ENCODE results near the gene COLQ.

Gene COLQ

DNA sequence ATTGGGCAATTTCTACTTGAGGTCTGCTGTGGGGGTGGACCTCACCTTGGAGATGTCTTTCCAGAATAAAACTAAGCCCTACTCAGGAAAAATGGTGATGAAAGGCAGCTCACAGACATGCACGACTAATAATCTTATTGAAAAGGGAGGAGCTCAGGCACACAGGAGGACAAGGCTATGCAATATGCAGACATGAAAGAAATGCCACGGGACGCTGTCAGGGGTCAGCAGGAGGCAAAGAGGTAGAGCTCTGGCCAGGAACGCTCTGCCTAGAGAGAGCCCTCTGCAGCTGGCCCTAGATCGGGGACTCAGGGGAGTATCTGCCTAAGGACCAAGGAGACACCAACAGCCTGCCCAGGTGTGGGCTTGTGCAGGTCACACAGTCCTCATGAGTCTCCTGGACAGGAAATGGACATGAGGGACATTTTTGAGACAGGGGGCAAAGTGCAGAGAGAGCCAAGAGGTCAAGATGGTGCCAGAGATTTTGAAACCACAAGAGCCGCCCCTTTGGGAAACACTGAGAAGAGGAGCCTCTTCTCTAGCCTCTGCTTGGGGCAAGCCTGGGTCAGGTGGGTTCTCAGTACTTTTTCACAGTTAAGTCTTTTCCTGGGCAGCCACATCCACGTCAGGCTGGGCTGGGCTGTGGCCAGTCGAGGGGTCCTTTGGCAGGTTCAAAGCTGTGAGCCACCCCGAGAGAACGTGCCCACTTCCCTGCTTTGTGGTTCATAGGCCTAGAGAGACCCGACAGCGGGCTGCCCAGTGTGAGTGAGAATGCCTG, 70.9 kb downstream of the COLQ start:
- TF ChIP-seq CREB5 (CRISPR knock-in tag; IDR thresholded peaks at IDR 0.05; ENCODE audit: low read depth) (no peak), ZFP3 (CRISPR knock-in tag; IDR thresholded peaks at IDR 0.05) (no peak), ZNF565 (CRISPR knock-in tag; conservative IDR thresholded peaks at IDR 0.05; ENCODE audit: low read depth) (no peak), GLIS3 (CRISPR knock-in tag; IDR thresholded peaks at IDR 0.05) (no peak), ZC3H10 (CRISPR knock-in tag; IDR thresholded peaks at IDR 0.05) (no peak), CSDC2 (CRISPR knock-in tag; IDR thresholded peaks at IDR 0.05) (no peak), ZNF70 (CRISPR knock-in tag; IDR thresholded peaks at IDR 0.05) (no peak), RARB (CRISPR knock-in tag; IDR thresholded peaks at IDR 0.05) (no peak), ARNTL (CRISPR knock-in tag; IDR thresholded peaks at IDR 0.05; ENCODE audit: borderline replicate concordance, low read depth) (no peak), TOX (CRISPR knock-in tag; IDR thresholded peaks at IDR 0.05; ENCODE audit: borderline replicate concordance) (no peak)
- TF ChIP-seq, protein P1, sequence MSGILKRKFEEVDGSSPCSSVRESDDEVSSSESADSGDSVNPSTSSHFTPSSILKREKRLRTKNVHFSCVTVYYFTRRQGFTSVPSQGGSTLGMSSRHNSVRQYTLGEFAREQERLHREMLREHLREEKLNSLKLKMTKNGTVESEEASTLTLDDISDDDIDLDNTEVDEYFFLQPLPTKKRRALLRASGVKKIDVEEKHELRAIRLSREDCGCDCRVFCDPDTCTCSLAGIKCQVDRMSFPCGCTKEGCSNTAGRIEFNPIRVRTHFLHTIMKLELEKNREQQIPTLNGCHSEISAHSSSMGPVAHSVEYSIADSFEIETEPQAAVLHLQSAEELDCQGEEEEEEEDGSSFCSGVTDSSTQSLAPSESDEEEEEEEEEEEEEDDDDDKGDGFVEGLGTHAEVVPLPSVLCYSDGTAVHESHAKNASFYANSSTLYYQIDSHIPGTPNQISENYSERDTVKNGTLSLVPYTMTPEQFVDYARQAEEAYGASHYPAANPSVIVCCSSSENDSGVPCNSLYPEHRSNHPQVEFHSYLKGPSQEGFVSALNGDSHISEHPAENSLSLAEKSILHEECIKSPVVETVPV (CRISPR knock-in tag; IDR thresholded peaks at IDR 0.05) = no peak
- no peak for ATAC-seq

DNA sequence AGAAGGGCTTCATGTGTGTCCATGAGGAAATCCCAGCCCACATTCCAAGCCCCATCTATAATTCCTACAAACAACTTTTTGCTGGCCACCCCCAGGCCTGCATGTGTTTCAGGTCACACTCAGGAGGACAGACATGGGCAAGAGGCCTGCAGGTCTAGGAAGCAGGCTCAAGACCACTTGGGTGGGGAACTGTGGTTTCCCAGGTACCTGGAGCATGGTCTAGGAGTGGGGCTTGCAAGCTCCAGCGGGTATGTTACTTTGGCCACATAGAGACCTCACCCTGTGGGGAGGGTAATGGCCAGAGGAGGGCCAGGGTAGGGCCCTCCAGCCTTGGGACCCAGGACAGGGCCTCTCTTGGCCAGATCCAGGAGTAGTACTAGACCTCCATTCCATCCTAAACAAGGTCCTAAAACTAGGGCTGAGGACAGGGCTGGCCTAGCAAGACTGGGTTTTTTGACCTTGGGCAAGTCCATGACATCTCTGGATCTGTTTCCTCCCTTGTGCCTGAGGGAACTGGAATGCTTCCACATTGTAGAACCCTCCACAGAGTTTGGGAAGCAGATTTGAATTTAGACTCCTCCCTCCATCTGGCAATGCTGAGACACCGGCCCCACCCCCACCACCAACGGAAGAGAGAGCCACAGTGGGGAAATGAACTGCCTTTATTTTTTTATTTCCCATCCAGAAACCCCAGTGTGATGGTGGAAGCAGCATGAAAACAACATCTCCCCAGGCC, 71.8 kb downstream of the COLQ start:
- TF ChIP-seq TCF4 (CRISPR knock-in tag; IDR thresholded peaks at IDR 0.05; ENCODE audit: borderline replicate concordance) = no peak
- no peak for TF ChIP-seq ISL1 (CRISPR knock-in tag; IDR thresholded peaks at IDR 0.05)
- TF ChIP-seq RARB (CRISPR knock-in tag; IDR thresholded peaks at IDR 0.05) = no peak
- no peak for TF ChIP-seq GLIS3 (CRISPR knock-in tag; IDR thresholded peaks at IDR 0.05)
- no peak for TF ChIP-seq ARNTL (CRISPR knock-in tag; IDR thresholded peaks at IDR 0.05; ENCODE audit: borderline replicate concordance, low read depth)
- TF ChIP-seq, protein P1 (CRISPR knock-in tag; IDR thresholded peaks at IDR 0.05) = no peak
- TF ChIP-seq, protein P2, sequence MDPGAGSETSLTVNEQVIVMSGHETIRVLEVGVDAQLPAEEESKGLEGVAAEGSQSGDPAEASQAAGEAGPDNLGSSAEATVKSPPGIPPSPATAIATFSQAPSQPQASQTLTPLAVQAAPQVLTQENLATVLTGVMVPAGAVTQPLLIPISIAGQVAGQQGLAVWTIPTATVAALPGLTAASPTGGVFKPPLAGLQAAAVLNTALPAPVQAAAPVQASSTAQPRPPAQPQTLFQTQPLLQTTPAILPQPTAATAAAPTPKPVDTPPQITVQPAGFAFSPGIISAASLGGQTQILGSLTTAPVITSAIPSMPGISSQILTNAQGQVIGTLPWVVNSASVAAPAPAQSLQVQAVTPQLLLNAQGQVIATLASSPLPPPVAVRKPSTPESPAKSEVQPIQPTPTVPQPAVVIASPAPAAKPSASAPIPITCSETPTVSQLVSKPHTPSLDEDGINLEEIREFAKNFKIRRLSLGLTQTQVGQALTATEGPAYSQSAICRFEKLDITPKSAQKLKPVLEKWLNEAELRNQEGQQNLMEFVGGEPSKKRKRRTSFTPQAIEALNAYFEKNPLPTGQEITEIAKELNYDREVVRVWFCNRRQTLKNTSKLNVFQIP (CRISPR knock-in tag; IDR thresholded peaks at IDR 0.05; ENCODE audit: borderline replicate concordance, low read depth) = no peak
- no peak for TF ChIP-seq BACH2 (CRISPR knock-in tag; IDR thresholded peaks at IDR 0.05; ENCODE audit: borderline replicate concordance)
- no peak for ATAC-seq

DNA sequence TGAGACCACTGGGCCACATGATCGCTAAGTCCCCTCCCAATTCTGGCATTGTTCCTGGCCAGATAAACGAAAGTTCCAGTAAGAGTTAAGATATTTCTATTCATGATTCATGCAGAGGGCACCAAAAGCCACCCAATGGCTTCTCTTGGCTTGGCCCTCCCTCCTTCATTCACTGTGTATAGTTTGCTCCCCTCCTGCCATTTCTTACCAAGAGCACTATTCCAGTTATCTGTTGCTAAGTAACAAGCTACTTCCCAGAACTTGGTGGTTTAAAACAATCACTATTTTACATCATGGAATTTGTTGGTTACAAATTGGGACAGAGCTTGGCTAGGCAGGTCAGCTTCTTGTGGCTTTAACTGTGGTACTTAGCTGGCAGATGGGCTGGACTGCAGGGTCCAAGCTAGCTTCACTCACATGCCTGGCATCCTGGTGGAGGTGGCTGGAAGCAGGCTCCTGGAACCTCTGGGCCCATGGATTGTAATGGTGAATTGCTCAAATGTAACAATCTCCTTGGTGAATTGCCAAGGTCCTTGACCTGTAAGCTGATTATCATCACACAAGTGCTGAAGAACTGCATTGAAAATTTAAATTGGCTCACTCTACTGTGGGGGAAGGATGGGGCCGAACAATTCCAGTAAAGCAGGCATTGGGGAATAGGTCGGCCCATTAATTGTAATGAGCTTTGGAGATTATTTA, 77.5 kb downstream of the COLQ start:
- TF ChIP-seq ZFP3 (CRISPR knock-in tag; IDR thresholded peaks at IDR 0.05) = no peak
- TF ChIP-seq PPARA (CRISPR knock-in tag; IDR thresholded peaks at IDR 0.05; ENCODE audit: borderline replicate concordance) = no peak
- no peak for TF ChIP-seq TSHZ2 (CRISPR knock-in tag; IDR thresholded peaks at IDR 0.05)
- TF ChIP-seq TOX (CRISPR knock-in tag; IDR thresholded peaks at IDR 0.05; ENCODE audit: borderline replicate concordance) = no peak
- TF ChIP-seq ARNTL (CRISPR knock-in tag; IDR thresholded peaks at IDR 0.05; ENCODE audit: borderline replicate concordance, low read depth) = no peak
- TF ChIP-seq, protein P3, sequence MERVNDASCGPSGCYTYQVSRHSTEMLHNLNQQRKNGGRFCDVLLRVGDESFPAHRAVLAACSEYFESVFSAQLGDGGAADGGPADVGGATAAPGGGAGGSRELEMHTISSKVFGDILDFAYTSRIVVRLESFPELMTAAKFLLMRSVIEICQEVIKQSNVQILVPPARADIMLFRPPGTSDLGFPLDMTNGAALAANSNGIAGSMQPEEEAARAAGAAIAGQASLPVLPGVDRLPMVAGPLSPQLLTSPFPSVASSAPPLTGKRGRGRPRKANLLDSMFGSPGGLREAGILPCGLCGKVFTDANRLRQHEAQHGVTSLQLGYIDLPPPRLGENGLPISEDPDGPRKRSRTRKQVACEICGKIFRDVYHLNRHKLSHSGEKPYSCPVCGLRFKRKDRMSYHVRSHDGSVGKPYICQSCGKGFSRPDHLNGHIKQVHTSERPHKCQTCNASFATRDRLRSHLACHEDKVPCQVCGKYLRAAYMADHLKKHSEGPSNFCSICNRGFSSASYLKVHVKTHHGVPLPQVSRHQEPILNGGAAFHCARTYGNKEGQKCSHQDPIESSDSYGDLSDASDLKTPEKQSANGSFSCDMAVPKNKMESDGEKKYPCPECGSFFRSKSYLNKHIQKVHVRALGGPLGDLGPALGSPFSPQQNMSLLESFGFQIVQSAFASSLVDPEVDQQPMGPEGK (CRISPR knock-in tag; IDR thresholded peaks at IDR 0.05; ENCODE audit: borderline replicate concordance) = no peak
- TF ChIP-seq, protein P2 (CRISPR knock-in tag; IDR thresholded peaks at IDR 0.05; ENCODE audit: borderline replicate concordance, low read depth) = no peak
- no peak for TF ChIP-seq CSDC2 (CRISPR knock-in tag; IDR thresholded peaks at IDR 0.05)
- no peak for ATAC-seq
